Embryonic facial prominence (tissue), 1 donor: ENCODE data around the gene BAZ1B.
A peak's percentile ranks its signal among the peaks of the same experiment; 100 is the strongest.
"Not testable (repeated sequence)": the region's sequence is repeated elsewhere in the genome, so short reads cannot be mapped to it uniquely, and the experiment has no call there.

ENCODE experiments used
- DNase-seq: peaks from one replicate; pipeline ENCODE4 v3.0.0-alpha.2; 2016; ENCODE audit errors: extremely low spot score

The BAZ1B gene

GRCh38 chr7:73522105-73522872 lies at the start of gene BAZ1B:
BAZ1B (minus strand) TSS chr7:73522293; CDS start chr7:73521933, 360 bp downstream.
- DNase-seq = peak; percentile 93

GRCh38 chr7:73570977-73571376 lies 48.9 kb upstream of the BAZ1B start:
- no peak for DNase-seq

- DNase-seq = no peak
These were observed 48.4 kb upstream of the BAZ1B start for GRCh38 chr7:73570521-73570920.

GRCh38 chr7:73569042-73569608 lies 47.0 kb upstream of the BAZ1B start:
- DNase-seq = no peak

GRCh38 chr7:73567846-73568685 lies 46.0 kb upstream of the BAZ1B start:
- DNase-seq = no peak

- DNase-seq = no peak
These were observed 45.0 kb upstream of the BAZ1B start for GRCh38 chr7:73567140-73567539.

- not testable (repeated sequence) for DNase-seq
These were observed 44.3 kb upstream of the BAZ1B start for GRCh38 chr7:73566431-73566830.

- DNase-seq = no peak
These were observed 43.7 kb upstream of the BAZ1B start for GRCh38 chr7:73565675-73566340.

GRCh38 chr7:73560109-73560835 lies 38.2 kb upstream of the BAZ1B start:
- no peak for DNase-seq

GRCh38 chr7:73557397-73558257 lies 35.5 kb upstream of the BAZ1B start, which contains the start of gene BCL7B:
BCL7B (minus strand) TSS chr7:73557690; CDS start chr7:73557578, 112 bp downstream.
- DNase-seq = no peak

GRCh38 chr7:73557108-73557396 lies 35.0 kb upstream of the BAZ1B start:
- DNase-seq = peak; percentile 70

GRCh38 chr7:73556208-73557107 lies 34.4 kb upstream of the BAZ1B start:
- DNase-seq = no peak

GRCh38 chr7:73555411-73555982 lies 33.4 kb upstream of the BAZ1B start:
- no peak for DNase-seq

- DNase-seq = not testable (repeated sequence)
These were observed 28.0 kb upstream of the BAZ1B start for GRCh38 chr7:73550093-73550492.

- DNase-seq = no peak
These were observed 27.1 kb upstream of the BAZ1B start for GRCh38 chr7:73549176-73549575.

- DNase-seq = no peak
These were observed 25.7 kb upstream of the BAZ1B start for GRCh38 chr7:73547841-73548240.

- DNase-seq = no peak
These were observed 22.6 kb upstream of the BAZ1B start for GRCh38 chr7:73544678-73545077.

- DNase-seq = no peak
These were observed 19.6 kb upstream of the BAZ1B start for GRCh38 chr7:73541722-73542121.

GRCh38 chr7:73539709-73540108 lies 17.6 kb upstream of the BAZ1B start:
- DNase-seq = no peak
